ENCODE results near the gene UQCRH. TPM values are rescaled to one million over a fixed set of nuclear protein-coding genes. Genes with fewer than 3 reads are reported as not detected.

The UQCRH gene
- total RNA-seq, 1 experiment from 2014 or later = 508 TPM

DNA sequence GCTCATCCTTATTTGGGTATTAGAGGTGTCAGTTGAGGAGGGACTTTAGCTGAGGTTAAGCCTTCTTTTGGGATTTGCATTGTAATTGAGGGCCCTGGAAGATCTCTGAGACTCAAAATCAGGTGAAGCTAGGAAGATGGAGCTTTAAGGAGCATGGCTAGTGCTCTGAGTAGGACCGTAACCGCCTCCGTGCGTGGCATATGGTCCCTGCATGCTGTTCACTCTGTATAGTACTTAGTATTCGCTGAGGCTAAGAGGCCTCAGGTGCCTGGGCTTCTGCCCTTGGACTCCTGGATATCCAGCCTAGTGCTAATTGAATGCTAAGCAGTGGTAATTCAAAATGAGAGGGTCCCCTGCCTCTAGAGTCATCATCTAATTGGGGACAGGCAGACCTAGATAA, 59.6 kb downstream of the UQCRH start:
- no peak overlapping the region for H3K4me2 ChIP-seq (ENCODE audit: insufficient read depth, insufficient read length, low read length)
- no peak overlapping the region for H3K4ac ChIP-seq (ENCODE audit: low read depth, low read length)
- H3K23me2 ChIP-seq (ENCODE audit: insufficient read length, low read depth, low read length, poor library complexity, severe bottlenecking) = no peaks in the 10 kb centered on the region
- H3T11ph ChIP-seq (ENCODE audit: low read length) = no peak overlapping the region
- H3K56ac ChIP-seq (ENCODE audit: insufficient read length, low read depth, low read length) = no peak overlapping the region
- H2BK12ac ChIP-seq (ENCODE audit: insufficient read length, low read depth, low read length) = no peak overlapping the region
- Mint-ChIP-seq H3K27me3 (ENCODE audit: low read depth) (no peaks in the 10 kb centered on the region), H3K27ac (peak overlapping the region in 2 of 3 experiments; percentile 1 to 19; a peak in 1 of 7 replicates), H3K4me1 (peaks cover 5 to 8% of the 10 kb centered on the region in 2 experiments), H3K4me3 (no peak overlapping the region), H3K36me3 (ENCODE audit: insufficient read depth in 1 of 3, low read depth in 3 of 3) (peaks cover 17 to 60% (median 38%) of the 10 kb centered on the region in 3 experiments; a peak in 6 of 7 replicates), H3K9me3 (no peaks in the 10 kb centered on the region)
- H2AFZ ChIP-seq (ENCODE audit: low read length) = no peak overlapping the region
- H3K4me1 ChIP-seq (ENCODE audit: insufficient read depth, low read length) = no peaks in the 10 kb centered on the region
- H2AK5ac ChIP-seq (ENCODE audit: insufficient read length, low read length) = no peak overlapping the region
- DNase-seq = no peak
- no peak overlapping the region for H2BK120ac ChIP-seq (ENCODE audit: low read depth, low read length, poor library complexity, severe bottlenecking)
- no CpG with 5 or more reads among the region's 5 CpGs for WGBS (ENCODE audit: extremely low coverage, insufficient read length, low lambda C conversion rate)
- no peak overlapping the region for H3K27ac ChIP-seq (ENCODE audit: insufficient read length, low read depth, low read length)
- no peak overlapping the region for H2BK5ac ChIP-seq (ENCODE audit: insufficient read length, low read length)
- no peaks in the 10 kb centered on the region for H4K20me1 ChIP-seq (ENCODE audit: control insufficient read depth, insufficient read depth, insufficient read length)
- no peak overlapping the region for H3K14ac ChIP-seq (ENCODE audit: insufficient read depth, low read length)
- no peak overlapping the region for H3K9ac ChIP-seq (ENCODE audit: extremely low read depth, insufficient read length, low read length)
- no peaks in the 10 kb centered on the region for H3K9me3 ChIP-seq (ENCODE audit: control insufficient read depth, low read depth, low read length)
- no peaks in the 10 kb centered on the region for H3K79me2 ChIP-seq (ENCODE audit: insufficient read depth, low read length)
- H2BK15ac ChIP-seq (ENCODE audit: low read depth, low read length) = no peak overlapping the region
- H4K8ac ChIP-seq (replicated peaks; ENCODE audit: insufficient read length, low read depth, low read length) = no peak overlapping the region
- H4K5ac ChIP-seq (ENCODE audit: insufficient read length, low read depth, low read length) = no peak overlapping the region
- no peak overlapping the region for H2BK20ac ChIP-seq (ENCODE audit: low read depth, low read length, poor library complexity, severe bottlenecking)
- no peaks in the 10 kb centered on the region for H3K27me3 ChIP-seq (ENCODE audit: insufficient read depth, low read length)
- H4K91ac ChIP-seq (ENCODE audit: insufficient read length, low read depth, low read length) = no peak overlapping the region
- TF ChIP-seq CTCF (conservative IDR thresholded peaks at IDR 0.05) = no peak
- no peaks in the 10 kb centered on the region for H3K79me1 ChIP-seq (ENCODE audit: insufficient read depth, low read depth, low read length, poor library complexity, severe bottlenecking)
- no peak overlapping the region for H3K23ac ChIP-seq (ENCODE audit: insufficient read length, low read depth, low read length)
- H3K18ac ChIP-seq (ENCODE audit: insufficient read length, low read depth, low read length) = no peak overlapping the region
